Endothelial cell of umbilical vein (primary cell): Measurements from ENCODE around the gene FANK1. TPM values are rescaled to one million over a fixed set of nuclear protein-coding genes. Genes with fewer than 3 reads are reported as not detected.

ENCODE experiments used
- BruUV-seq: library from RNA; stranded (reverse); fragments of 400-500 nt; replicated peaks from 2 replicates; lab custom pipeline; 2021; lab: Mats Ljungman, UMichigan
- CTCF ChIA-PET: fragments of 300-600, 350-600 bp; sonication (Branson Sonifier 250); formaldehyde crosslinking; loops from one replicate; lab custom pipeline; 2021; ENCODE audit warnings: antibody characterized with exemption, inconsistent platforms; lab: Charles Lee
- POLR2A ChIA-PET: fragments of 300-600, 350-600 bp; sonication (Branson Sonifier 250); formaldehyde crosslinking; loops from one replicate; lab custom pipeline; 2021; ENCODE audit warnings: antibody characterized with exemption, inconsistent platforms; lab: Charles Lee
- DNase-seq: peaks from one replicate; pipeline ENCODE4 v3.0.0-alpha.2; 2011; ENCODE audit warnings: low read depth, low spot score
- FAIRE-seq: peaks from 2 replicates; lab custom pipeline; 2011; peaks lifted over from hg19 to GRCh38; lab: Jason Lieb, UNC
- H2AFZ ChIP-seq: 2 replicates; pipeline ENCODE4 v1.6.0; 2012; ENCODE audit warnings: low read depth, low read length, control low read depth, inconsistent platforms
- H3K27ac ChIP-seq: 2 replicates; pipeline ENCODE4 v1.5.1; 2011; ENCODE audit warnings: low read depth, mild to moderate bottlenecking, control low read depth, low read length, moderate library complexity; ENCODE audit not compliant: insufficient read depth
- H3K27me3 ChIP-seq, 2 experiments: 2 replicates each; pipeline versions ENCODE4 v1.6.0 to v1.6.1; 2011; ENCODE audit warnings: low read length in 2 of 2, mixed read lengths in 1 of 2; ENCODE audit not compliant: control insufficient read depth in 2 of 2, insufficient read depth in 2 of 2
- H3K36me3 ChIP-seq, 2 experiments: 2 replicates in 1 of 2; 3 replicates in 1 of 2; pipeline ENCODE4 v1.5.1; 2011; ENCODE audit warnings: low read length in 2 of 2, mild to moderate bottlenecking in 1 of 2, moderate library complexity in 1 of 2; ENCODE audit not compliant: control insufficient read depth in 2 of 2, insufficient read depth in 2 of 2; ENCODE audit errors: extremely low read depth in 1 of 2
- H3K4me1 ChIP-seq: 3 replicates; pipeline ENCODE4 v1.5.1; 2011; ENCODE audit warnings: mild to moderate bottlenecking, low read length; ENCODE audit not compliant: control insufficient read depth, insufficient read depth; ENCODE audit errors: extremely low read depth
- H3K4me2 ChIP-seq: 2 replicates; pipeline ENCODE4 v1.6.1; 2011; ENCODE audit warnings: low read length, control low read depth, mixed read lengths; ENCODE audit not compliant: insufficient read depth
- H3K4me3 ChIP-seq, 3 experiments: fragments of 200-600 bp in 1 of 3; sonication (generic), shearing (Covaris generic) in 1 of 3; replicated peaks in 1 of 3; 2 replicates each; pipeline ENCODE4 v1.5.1; 2011 to 2016; ENCODE audit warnings: control low read depth in 3 of 3, low read length in 3 of 3, mild to moderate bottlenecking in 2 of 3, inconsistent platforms in 1 of 3, low read depth in 1 of 3, moderate library complexity in 1 of 3; ENCODE audit not compliant: insufficient read depth in 1 of 3
- H3K79me2 ChIP-seq: 2 replicates; pipeline ENCODE4 v1.6.0; 2012; ENCODE audit warnings: low read length, inconsistent platforms; ENCODE audit not compliant: control insufficient read depth, insufficient read depth
- H3K9ac ChIP-seq: replicated peaks from 2 replicates; pipeline ENCODE3; 2011; ENCODE audit warnings: low read length, control low read depth; ENCODE audit not compliant: insufficient read depth; ENCODE audit errors: extremely low read depth
- H3K9me1 ChIP-seq: replicated peaks from 3 replicates; pipeline ENCODE4 v1.6.0; 2011; ENCODE audit warnings: mild to moderate bottlenecking, low read length; ENCODE audit not compliant: control insufficient read depth, insufficient read depth; ENCODE audit errors: extremely low read depth
- H3K9me3 ChIP-seq: replicated peaks from 2 replicates; pipeline ENCODE4 v1.5.1; 2012; ENCODE audit warnings: low read length, inconsistent platforms; ENCODE audit not compliant: control insufficient read depth, insufficient read depth
- H4K20me1 ChIP-seq: replicated peaks from 2 replicates; pipeline ENCODE3; 2011; ENCODE audit warnings: mild to moderate bottlenecking, low read length; ENCODE audit not compliant: control insufficient read depth, insufficient read depth; ENCODE audit errors: extremely low read depth
- EZH2 ChIP-seq: IDR thresholded peaks from 2 replicates; pipeline ENCODE4 v1.6.1; 2012; ENCODE audit warnings: borderline replicate concordance, low read depth, mild to moderate bottlenecking, moderate library complexity, low read length, inconsistent platforms; ENCODE audit not compliant: severe bottlenecking
- FOS ChIP-seq: IDR thresholded peaks from 2 replicates; pipeline ENCODE4 v1.6.1; 2011; ENCODE audit warnings: mild to moderate bottlenecking, low read length, moderate library complexity, borderline replicate concordance; ENCODE audit not compliant: insufficient read depth
- GATA2 ChIP-seq: IDR thresholded peaks from 2 replicates; pipeline ENCODE4 v1.7.0; 2011; ENCODE audit warnings: low read depth, mild to moderate bottlenecking, moderate library complexity, mixed read lengths, low read length; ENCODE audit not compliant: insufficient read length, insufficient read depth
- JUN ChIP-seq: IDR thresholded peaks from 2 replicates; pipeline ENCODE4 v1.6.1; 2011; ENCODE audit warnings: borderline replicate concordance, low read depth; ENCODE audit not compliant: insufficient read length, insufficient read depth
- MYC ChIP-seq: IDR thresholded peaks from one replicate; pipeline ENCODE4 v1.6.1; 2011; ENCODE audit warnings: mild to moderate bottlenecking, low read depth, low read length
- POLR2A ChIP-seq: IDR thresholded peaks from 2 replicates; pipeline ENCODE4 v1.6.1; 2012; ENCODE audit warnings: low read depth, mild to moderate bottlenecking, control low read depth, low read length
- POLR2AphosphoS5 ChIP-seq: IDR thresholded peaks from 2 replicates; pipeline ENCODE4 v1.6.1; 2012; ENCODE audit warnings: low read depth, mild to moderate bottlenecking, control low read depth, low read length, moderate library complexity; ENCODE audit not compliant: insufficient read depth
- dilution Hi-C: fragments of 300-500 bp; cut with MboI; formaldehyde crosslinking; loops from one replicate; pipeline ENCODE4 v1.15.0; 2019; ENCODE audit warnings: low sequenced_read_pairs; ENCODE audit not compliant: extremely low pct_ligation_motif_present
- intact Hi-C: fragments of 100-400 bp; cut with micrococcal nuclease; formaldehyde crosslinking; loops from one replicate; pipeline ENCODE4 v1.10.0; 2022
- polyA plus RNA-seq, 4 experiments: library from polyadenylated mRNA; depleted of rRNA in 3 of 4; stranded (reverse) in 3 of 4; unstranded in 1 of 4; fragments of >200 nt; gene quantifications; 2 replicates each; pipeline versions ENCODE4 v1.2.1 to v1.2.3, GENCODE V29; 2011 to 2012; ENCODE audit warnings: missing spikeins in 1 of 4
- total RNA-seq: library from RNA; stranded (reverse); gene quantifications from 2 replicates; pipeline ENCODE4 v1.2.3, GENCODE V29; 2021
- TF ChIP-seq, protein P1 (sequence below): IDR thresholded peaks from 2 replicates; pipeline ENCODE4 v1.6.1; 2011; ENCODE audit not compliant: insufficient read depth, insufficient read length
- TF ChIP-seq, protein P2 (sequence below), 2 donors: IDR thresholded peaks; 1 replicate in 1 of 2; 2 replicates in 1 of 2; pipeline ENCODE4 v1.5.1; 2011; ENCODE audit warnings: low read length in 2 of 2, mild to moderate bottlenecking in 2 of 2, moderate library complexity in 2 of 2, control low read depth in 1 of 2, inconsistent platforms in 1 of 2, low read depth in 1 of 2; ENCODE audit not compliant: insufficient read depth in 1 of 2; ENCODE audit errors: extremely low read depth in 1 of 2

Gene FANK1
- total and polyA plus RNA-seq, 2 donors (not counting 3 experiments of a cell fraction or from before 2014, with no cell fraction given) = 1.6 to 1.9 TPM

DNA sequence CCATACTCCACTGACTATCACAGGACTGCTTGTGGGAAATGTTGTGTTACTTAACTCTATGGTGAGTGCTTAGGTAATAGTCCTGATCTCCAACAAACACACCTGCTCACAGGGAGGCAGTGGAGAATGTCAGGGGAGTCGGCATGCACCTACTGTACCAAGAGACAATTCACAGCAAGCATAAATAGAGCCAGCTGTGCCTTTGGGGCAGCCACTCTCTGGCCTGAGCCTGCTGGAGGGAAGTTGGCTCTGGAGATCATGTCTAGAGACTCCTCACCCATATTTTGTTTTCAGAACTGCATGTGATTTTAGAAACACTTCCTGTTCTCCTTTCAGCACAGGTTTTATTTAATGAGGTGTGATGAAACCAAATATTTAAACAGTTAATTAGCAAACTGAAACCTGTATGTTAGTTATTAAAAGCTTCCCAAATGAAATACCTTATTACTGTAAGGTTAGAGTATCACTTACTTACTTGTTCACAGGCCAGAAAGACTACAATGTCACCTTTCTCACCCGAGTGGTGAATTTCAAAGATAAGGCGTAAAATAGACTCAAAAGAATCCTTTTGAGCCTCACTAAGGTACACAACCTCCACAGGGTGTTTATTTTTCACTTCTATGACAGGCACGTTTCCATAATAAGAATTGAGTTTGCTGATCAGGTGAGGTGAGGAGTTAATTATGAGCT lies 37.1 kb upstream of the FANK1 start:
- intact Hi-C loops = no loop called here
- FAIRE-seq = no peak
- H4K20me1 ChIP-seq = no peaks in the 10 kb centered on the region
- no peak overlapping the region for H3K4me3 ChIP-seq
- peaks cover 3 to 8% of the 10 kb centered on the region in 2 experiments for H3K36me3 ChIP-seq
- CTCF ChIA-PET = no interaction called here
- H3K27ac ChIP-seq = no peak overlapping the region
- TF ChIP-seq MYC (no peak), GATA2 (no peak), FOS (no peak), POLR2A (no peak), POLR2AphosphoS5 (no peak)
- TF ChIP-seq, protein P1, sequence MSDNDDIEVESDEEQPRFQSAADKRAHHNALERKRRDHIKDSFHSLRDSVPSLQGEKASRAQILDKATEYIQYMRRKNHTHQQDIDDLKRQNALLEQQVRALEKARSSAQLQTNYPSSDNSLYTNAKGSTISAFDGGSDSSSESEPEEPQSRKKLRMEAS = no peak
- no peaks in the 10 kb centered on the region for H3K79me2 ChIP-seq
- H3K9me3 ChIP-seq = no peaks in the 10 kb centered on the region
- no peaks in the 10 kb centered on the region for H3K9me1 ChIP-seq
- H3K9ac ChIP-seq = no peak overlapping the region
- H3K27me3 ChIP-seq = no peaks in the 10 kb centered on the region
- no peak overlapping the region for H3K4me2 ChIP-seq
- POLR2A ChIA-PET = no interaction called here
- no peak overlapping the region for H2AFZ ChIP-seq
- H3K4me1 ChIP-seq = no peaks in the 10 kb centered on the region
- dilution Hi-C loops = no loop called here
- no TSS peak for BruUV-seq
- no peak for DNase-seq

GRCh38 chr10:125865120-125865519 lies 31.2 kb upstream of the FANK1 start:
- BruUV-seq = no TSS peak
- dilution Hi-C loops = no loop called here
- intact Hi-C loops = loop anchor here (5.0 kb wide), 1 partner anchor 732 kb away; no protein-coding TSS in a partner anchor

More at GRCh38 chr10:125865120-125865519, 31.2 kb upstream of the FANK1 start:
- H3K79me2 ChIP-seq = no peaks in the 10 kb centered on the region
- ChIA-PET CTCF (interaction anchor here (1.1 to 1.6 kb wide), 3 partner anchors 10 to 69 kb away, joined by 3 to 5 read pairs (median 4); no protein-coding TSS in a partner anchor), POLR2A (no interaction called here)
- no peaks in the 10 kb centered on the region for H3K4me1 ChIP-seq
- no peak overlapping the region for H3K4me3 ChIP-seq
- no peaks in the 10 kb centered on the region for H3K9me3 ChIP-seq
- DNase-seq (no peak), FAIRE-seq (no peak)
- no peak overlapping the region for H3K27ac ChIP-seq
- no peaks in the 10 kb centered on the region for H4K20me1 ChIP-seq
- H2AFZ ChIP-seq = no peak overlapping the region
- H3K9ac ChIP-seq = no peak overlapping the region
- TF ChIP-seq MYC (no peak), JUN (no peak), EZH2 (no peak), POLR2A (no peak), FOS (no peak), POLR2AphosphoS5 (no peak), GATA2 (no peak)
- TF ChIP-seq, protein P2, sequence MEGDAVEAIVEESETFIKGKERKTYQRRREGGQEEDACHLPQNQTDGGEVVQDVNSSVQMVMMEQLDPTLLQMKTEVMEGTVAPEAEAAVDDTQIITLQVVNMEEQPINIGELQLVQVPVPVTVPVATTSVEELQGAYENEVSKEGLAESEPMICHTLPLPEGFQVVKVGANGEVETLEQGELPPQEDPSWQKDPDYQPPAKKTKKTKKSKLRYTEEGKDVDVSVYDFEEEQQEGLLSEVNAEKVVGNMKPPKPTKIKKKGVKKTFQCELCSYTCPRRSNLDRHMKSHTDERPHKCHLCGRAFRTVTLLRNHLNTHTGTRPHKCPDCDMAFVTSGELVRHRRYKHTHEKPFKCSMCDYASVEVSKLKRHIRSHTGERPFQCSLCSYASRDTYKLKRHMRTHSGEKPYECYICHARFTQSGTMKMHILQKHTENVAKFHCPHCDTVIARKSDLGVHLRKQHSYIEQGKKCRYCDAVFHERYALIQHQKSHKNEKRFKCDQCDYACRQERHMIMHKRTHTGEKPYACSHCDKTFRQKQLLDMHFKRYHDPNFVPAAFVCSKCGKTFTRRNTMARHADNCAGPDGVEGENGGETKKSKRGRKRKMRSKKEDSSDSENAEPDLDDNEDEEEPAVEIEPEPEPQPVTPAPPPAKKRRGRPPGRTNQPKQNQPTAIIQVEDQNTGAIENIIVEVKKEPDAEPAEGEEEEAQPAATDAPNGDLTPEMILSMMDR (IDR thresholded peaks at IDR 0.05; ENCODE audit: extremely low read depth in 1 of 2, insufficient read depth in 1 of 2, low read depth in 1 of 2, low read length in 2 of 2) = no peak
- TF ChIP-seq, protein P1 = no peak
- no peaks in the 10 kb centered on the region for H3K9me1 ChIP-seq
- peaks cover 4 to 12% of the 10 kb centered on the region in 2 experiments for H3K36me3 ChIP-seq
- no peak overlapping the region for H3K4me2 ChIP-seq
- H3K27me3 ChIP-seq = no peaks in the 10 kb centered on the region
